Measurements from ENCODE around the gene MYCN.

Gene MYCN

DNA sequence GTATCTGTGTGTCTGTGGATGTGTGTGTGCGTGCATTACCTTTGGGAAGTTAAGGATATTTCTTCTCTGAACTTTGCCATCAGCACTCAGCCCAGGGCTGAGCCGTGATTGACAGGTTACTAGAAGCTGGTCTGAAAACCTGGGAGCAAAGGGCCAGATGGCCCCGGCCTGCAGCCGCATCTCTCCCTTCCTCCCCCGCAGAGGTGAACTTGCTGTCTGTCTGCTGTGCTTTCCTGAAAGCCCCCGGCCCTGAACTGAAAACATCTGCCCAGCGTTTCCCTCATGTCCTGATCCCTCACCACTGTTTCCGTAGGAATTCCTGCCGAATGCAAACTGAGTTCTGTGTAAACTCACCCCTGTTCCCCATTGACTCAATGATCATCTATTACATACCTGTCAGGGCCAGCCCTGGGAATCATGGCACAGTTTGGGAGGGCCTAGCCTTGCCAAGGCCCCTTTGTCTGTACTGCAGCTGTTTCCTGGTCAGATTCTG, 45.8 kb downstream of the MYCN start:
- TF ChIP-seq, protein P1, sequence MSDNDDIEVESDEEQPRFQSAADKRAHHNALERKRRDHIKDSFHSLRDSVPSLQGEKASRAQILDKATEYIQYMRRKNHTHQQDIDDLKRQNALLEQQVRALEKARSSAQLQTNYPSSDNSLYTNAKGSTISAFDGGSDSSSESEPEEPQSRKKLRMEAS (IDR thresholded peaks at IDR 0.05): no peak
- no peak for TF ChIP-seq NFIC (IDR thresholded peaks at IDR 0.05)
- no peak for TF ChIP-seq EP300 (IDR thresholded peaks at IDR 0.05; ENCODE audit: borderline replicate concordance)
- TF ChIP-seq, protein P2, sequence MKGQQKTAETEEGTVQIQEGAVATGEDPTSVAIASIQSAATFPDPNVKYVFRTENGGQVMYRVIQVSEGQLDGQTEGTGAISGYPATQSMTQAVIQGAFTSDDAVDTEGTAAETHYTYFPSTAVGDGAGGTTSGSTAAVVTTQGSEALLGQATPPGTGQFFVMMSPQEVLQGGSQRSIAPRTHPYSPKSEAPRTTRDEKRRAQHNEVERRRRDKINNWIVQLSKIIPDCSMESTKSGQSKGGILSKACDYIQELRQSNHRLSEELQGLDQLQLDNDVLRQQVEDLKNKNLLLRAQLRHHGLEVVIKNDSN (IDR thresholded peaks at IDR 0.05): no peak
- TF ChIP-seq FOXM1 (IDR thresholded peaks at IDR 0.05; ENCODE audit: borderline replicate concordance, low read depth): no peak
- TF ChIP-seq RAD21 (IDR thresholded peaks at IDR 0.05; ENCODE audit: low read depth): no peak
- TF ChIP-seq ZBTB7A (IDR thresholded peaks at IDR 0.05; ENCODE audit: low read depth): no peak
- TF ChIP-seq CEBPB (IDR thresholded peaks at IDR 0.05): no peak
- TF ChIP-seq TAF1 (IDR thresholded peaks at IDR 0.05; ENCODE audit: low read depth): no peak

DNA sequence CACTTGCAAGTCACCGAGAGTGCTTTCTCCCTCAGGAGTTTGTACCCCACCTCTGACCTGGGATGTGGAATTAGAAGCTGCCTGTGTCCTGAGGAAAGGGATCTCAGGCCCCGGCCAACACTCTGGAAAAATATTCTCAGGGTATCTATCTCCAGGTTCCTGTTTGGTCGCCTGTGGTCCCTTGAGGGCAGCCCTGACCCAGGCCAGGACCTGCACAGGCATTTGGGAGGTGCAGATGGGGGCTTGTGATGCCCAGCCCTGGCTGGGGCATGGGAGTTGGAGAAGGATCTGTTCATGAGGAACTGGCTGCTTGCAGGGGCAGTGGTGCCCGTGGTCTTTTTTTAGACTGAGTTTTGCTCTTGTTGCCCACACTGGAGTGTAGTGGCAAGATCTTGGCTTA, 46.3 kb downstream of the MYCN start:
- TF ChIP-seq RAD21 (IDR thresholded peaks at IDR 0.05; ENCODE audit: low read depth): no peak
- TF ChIP-seq FOXM1 (IDR thresholded peaks at IDR 0.05; ENCODE audit: borderline replicate concordance, low read depth): no peak
- no peak for TF ChIP-seq EGR1 (IDR thresholded peaks at IDR 0.05)
- TF ChIP-seq, protein P2 (IDR thresholded peaks at IDR 0.05): no peak
- no peak for TF ChIP-seq NFIC (IDR thresholded peaks at IDR 0.05)
- no peak for TF ChIP-seq TAF1 (IDR thresholded peaks at IDR 0.05; ENCODE audit: low read depth)
- no peak for TF ChIP-seq TCF12 (IDR thresholded peaks at IDR 0.05; ENCODE audit: low read depth)
- no peak for TF ChIP-seq YY1 (IDR thresholded peaks at IDR 0.05; ENCODE audit: low read depth)
- TF ChIP-seq EP300 (IDR thresholded peaks at IDR 0.05; ENCODE audit: borderline replicate concordance): no peak
- TF ChIP-seq ZBTB7A (IDR thresholded peaks at IDR 0.05; ENCODE audit: low read depth): no peak
- TF ChIP-seq, protein P1 (IDR thresholded peaks at IDR 0.05): no peak
- no peak for TF ChIP-seq TEAD4 (IDR thresholded peaks at IDR 0.05)
- no peak for TF ChIP-seq CEBPB (IDR thresholded peaks at IDR 0.05)
- TF ChIP-seq CREB1 (IDR thresholded peaks at IDR 0.05; ENCODE audit: low read depth): no peak
- TF ChIP-seq, protein P3, sequence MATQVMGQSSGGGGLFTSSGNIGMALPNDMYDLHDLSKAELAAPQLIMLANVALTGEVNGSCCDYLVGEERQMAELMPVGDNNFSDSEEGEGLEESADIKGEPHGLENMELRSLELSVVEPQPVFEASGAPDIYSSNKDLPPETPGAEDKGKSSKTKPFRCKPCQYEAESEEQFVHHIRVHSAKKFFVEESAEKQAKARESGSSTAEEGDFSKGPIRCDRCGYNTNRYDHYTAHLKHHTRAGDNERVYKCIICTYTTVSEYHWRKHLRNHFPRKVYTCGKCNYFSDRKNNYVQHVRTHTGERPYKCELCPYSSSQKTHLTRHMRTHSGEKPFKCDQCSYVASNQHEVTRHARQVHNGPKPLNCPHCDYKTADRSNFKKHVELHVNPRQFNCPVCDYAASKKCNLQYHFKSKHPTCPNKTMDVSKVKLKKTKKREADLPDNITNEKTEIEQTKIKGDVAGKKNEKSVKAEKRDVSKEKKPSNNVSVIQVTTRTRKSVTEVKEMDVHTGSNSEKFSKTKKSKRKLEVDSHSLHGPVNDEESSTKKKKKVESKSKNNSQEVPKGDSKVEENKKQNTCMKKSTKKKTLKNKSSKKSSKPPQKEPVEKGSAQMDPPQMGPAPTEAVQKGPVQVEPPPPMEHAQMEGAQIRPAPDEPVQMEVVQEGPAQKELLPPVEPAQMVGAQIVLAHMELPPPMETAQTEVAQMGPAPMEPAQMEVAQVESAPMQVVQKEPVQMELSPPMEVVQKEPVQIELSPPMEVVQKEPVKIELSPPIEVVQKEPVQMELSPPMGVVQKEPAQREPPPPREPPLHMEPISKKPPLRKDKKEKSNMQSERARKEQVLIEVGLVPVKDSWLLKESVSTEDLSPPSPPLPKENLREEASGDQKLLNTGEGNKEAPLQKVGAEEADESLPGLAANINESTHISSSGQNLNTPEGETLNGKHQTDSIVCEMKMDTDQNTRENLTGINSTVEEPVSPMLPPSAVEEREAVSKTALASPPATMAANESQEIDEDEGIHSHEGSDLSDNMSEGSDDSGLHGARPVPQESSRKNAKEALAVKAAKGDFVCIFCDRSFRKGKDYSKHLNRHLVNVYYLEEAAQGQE (IDR thresholded peaks at IDR 0.05; ENCODE audit: low read depth): no peak

DNA sequence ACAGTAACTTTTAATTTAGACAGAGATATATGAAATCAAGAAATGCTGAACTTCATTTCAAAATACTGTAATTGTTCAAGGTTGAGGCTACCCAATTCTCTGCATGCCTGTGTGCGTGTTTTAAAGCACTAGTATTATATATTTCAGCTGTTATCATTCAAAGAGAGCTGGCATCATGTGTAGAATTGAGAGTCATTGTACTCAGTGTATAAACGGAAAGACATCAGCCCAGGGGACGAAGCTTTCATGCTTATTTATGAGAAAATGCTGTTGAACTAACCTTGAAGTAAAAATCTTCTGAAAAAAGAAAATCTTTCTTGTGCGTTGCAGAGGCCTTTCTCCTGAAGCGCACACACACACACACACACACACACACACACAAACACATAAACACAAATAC, 48.4 kb downstream of the MYCN start:
- no peak for TF ChIP-seq YY1 (IDR thresholded peaks at IDR 0.05; ENCODE audit: low read depth)
- TF ChIP-seq CEBPB (IDR thresholded peaks at IDR 0.05): no peak
- TF ChIP-seq ZBTB7A (IDR thresholded peaks at IDR 0.05; ENCODE audit: low read depth): no peak
- TF ChIP-seq, protein P2 (IDR thresholded peaks at IDR 0.05): no peak
- no peak for TF ChIP-seq TEAD4 (IDR thresholded peaks at IDR 0.05)
- TF ChIP-seq, protein P3 (IDR thresholded peaks at IDR 0.05; ENCODE audit: low read depth): no peak
- no peak for TF ChIP-seq TAF1 (IDR thresholded peaks at IDR 0.05; ENCODE audit: low read depth)
- no peak for TF ChIP-seq TCF12 (IDR thresholded peaks at IDR 0.05; ENCODE audit: low read depth)
- TF ChIP-seq, protein P1 (IDR thresholded peaks at IDR 0.05): no peak
- no peak for TF ChIP-seq CREB1 (IDR thresholded peaks at IDR 0.05; ENCODE audit: low read depth)
- TF ChIP-seq RAD21 (IDR thresholded peaks at IDR 0.05; ENCODE audit: low read depth): no peak
- no peak for TF ChIP-seq FOXM1 (IDR thresholded peaks at IDR 0.05; ENCODE audit: borderline replicate concordance, low read depth)
- TF ChIP-seq NFIC (IDR thresholded peaks at IDR 0.05): no peak

DNA sequence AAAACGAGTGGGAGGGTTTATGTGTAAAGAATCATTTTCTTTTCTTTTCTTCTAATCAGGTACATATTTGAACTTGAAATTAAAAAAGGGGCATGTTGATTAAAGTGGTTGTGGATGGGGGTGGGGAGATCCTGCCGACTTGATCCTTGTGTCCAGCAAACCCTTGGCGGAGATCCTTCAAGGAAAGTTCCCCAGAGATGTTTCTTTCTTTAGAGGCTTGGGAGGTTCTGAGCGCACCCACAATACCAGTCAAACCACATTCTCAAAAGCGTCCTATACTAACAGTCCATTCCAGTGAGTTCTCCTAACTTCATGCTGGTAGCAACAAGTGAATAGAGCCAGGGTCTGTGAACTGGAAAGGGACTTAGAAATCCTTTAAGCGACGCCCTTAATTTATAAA, 49.2 kb downstream of the MYCN start:
- TF ChIP-seq TAF1 (IDR thresholded peaks at IDR 0.05; ENCODE audit: low read depth): no peak; the same call in 1 of the 2 replicates
- TF ChIP-seq EGR1 (IDR thresholded peaks at IDR 0.05): no peak
- TF ChIP-seq, protein P1 (IDR thresholded peaks at IDR 0.05): peak; percentile 44
- TF ChIP-seq, protein P3 (IDR thresholded peaks at IDR 0.05; ENCODE audit: low read depth): no peak
- TF ChIP-seq TEAD4 (IDR thresholded peaks at IDR 0.05): peak; percentile 84
- peak; percentile 43; the same call in 1 of the 2 replicates for TF ChIP-seq FOXM1 (IDR thresholded peaks at IDR 0.05; ENCODE audit: borderline replicate concordance, low read depth)
- peak; percentile 59 for TF ChIP-seq TCF12 (IDR thresholded peaks at IDR 0.05; ENCODE audit: low read depth)
- TF ChIP-seq YY1 (IDR thresholded peaks at IDR 0.05; ENCODE audit: low read depth): no peak
- TF ChIP-seq, protein P2 (IDR thresholded peaks at IDR 0.05): no peak; the same call in 1 of the 2 replicates
- TF ChIP-seq CREB1 (IDR thresholded peaks at IDR 0.05; ENCODE audit: low read depth): no peak
- peak; percentile 18; the same call in 1 of the 2 replicates for TF ChIP-seq RAD21 (IDR thresholded peaks at IDR 0.05; ENCODE audit: low read depth)
- no peak for TF ChIP-seq NFIC (IDR thresholded peaks at IDR 0.05)
- 0 out of 2 replicates have a peak, but pooled peaks have one; percentile 57 for TF ChIP-seq EP300 (IDR thresholded peaks at IDR 0.05; ENCODE audit: borderline replicate concordance)
- TF ChIP-seq CEBPB (IDR thresholded peaks at IDR 0.05): no peak
- TF ChIP-seq ZBTB7A (IDR thresholded peaks at IDR 0.05; ENCODE audit: low read depth): no peak

Data from Ishikawa (cell line).